SK-N-SH treated with all-trans-retinoic acid at 6 μM for 48 hours (cell line): ENCODE results near the gene UAP1.
A peak's percentile ranks its signal among the peaks of the same experiment; 100 is the strongest.

Source experiments
- ESRRG ChIP-seq: fragments of 250-450 bp; sonication (Bioruptor Pico); IDR thresholded peaks from 2 replicates; pipeline ENCODE4 v1.6.1; 2021; ENCODE audit warnings: mild to moderate bottlenecking
- GLIS3 ChIP-seq: fragments of 250-450 bp; sonication (Bioruptor Pico); IDR thresholded peaks from 2 replicates; pipeline ENCODE4 v1.5.0; 2020; ENCODE audit warnings: mild to moderate bottlenecking, moderate library complexity
- OSR1 ChIP-seq: fragments of 250-450 bp; sonication (Bioruptor Pico); IDR thresholded peaks from 2 replicates; pipeline ENCODE4 v1.8.0; 2022; ENCODE audit warnings: moderate library complexity, mild to moderate bottlenecking, inconsistent platforms
- PATZ1 ChIP-seq: fragments of 250-450 bp; sonication (Bioruptor Pico); IDR thresholded peaks from 2 replicates; pipeline ENCODE4 v1.8.0; 2020; ENCODE audit warnings: mild to moderate bottlenecking, moderate library complexity, borderline replicate concordance
- POU6F1 ChIP-seq: fragments of 250-450 bp; sonication (Bioruptor Pico); IDR thresholded peaks from 2 replicates; pipeline ENCODE4 v1.8.0; 2021; ENCODE audit warnings: low read depth, mild to moderate bottlenecking, moderate library complexity, borderline replicate concordance
- PPARA ChIP-seq: fragments of 250-450 bp; sonication (Bioruptor Pico); IDR thresholded peaks from 2 replicates; pipeline ENCODE4 v1.5.0; 2020; ENCODE audit warnings: mild to moderate bottlenecking, borderline replicate concordance
- RARB ChIP-seq: fragments of 250-450 bp; sonication (Bioruptor Pico); IDR thresholded peaks from 2 replicates; pipeline ENCODE4 v1.8.0; 2021; ENCODE audit warnings: mild to moderate bottlenecking, moderate library complexity
- SNAI2 ChIP-seq: fragments of 250-450 bp; sonication (Bioruptor Pico); IDR thresholded peaks from 2 replicates; pipeline ENCODE4 v1.5.0; 2020; ENCODE audit warnings: mild to moderate bottlenecking, moderate library complexity
- TCF4 ChIP-seq: fragments of 250-450 bp; sonication (Bioruptor Pico); IDR thresholded peaks from 2 replicates; pipeline ENCODE4 v1.8.0; 2021; ENCODE audit warnings: mild to moderate bottlenecking, moderate library complexity, borderline replicate concordance
- TOX ChIP-seq: fragments of 250-450 bp; sonication (Bioruptor Pico); IDR thresholded peaks from 2 replicates; pipeline ENCODE4 v1.8.0; 2021; ENCODE audit warnings: mild to moderate bottlenecking, moderate library complexity, borderline replicate concordance
- ZC3H10 ChIP-seq: fragments of 250-450 bp; sonication (Bioruptor Pico); IDR thresholded peaks from 2 replicates; pipeline ENCODE4 v1.5.1; 2021; ENCODE audit warnings: mild to moderate bottlenecking, moderate library complexity
- ZFP30 ChIP-seq: fragments of 450-650 bp; formaldehyde crosslinking; IDR thresholded peaks from 2 replicates; pipeline ENCODE4 v1.5.0; 2022; ENCODE audit warnings: mild to moderate bottlenecking, moderate library complexity
- TF ChIP-seq, protein P1 (sequence below): fragments of 250-450 bp; sonication (Bioruptor Pico); IDR thresholded peaks from 2 replicates; pipeline ENCODE4 v1.5.1; 2020; ENCODE audit warnings: low read depth, mild to moderate bottlenecking, moderate library complexity

DNA sequence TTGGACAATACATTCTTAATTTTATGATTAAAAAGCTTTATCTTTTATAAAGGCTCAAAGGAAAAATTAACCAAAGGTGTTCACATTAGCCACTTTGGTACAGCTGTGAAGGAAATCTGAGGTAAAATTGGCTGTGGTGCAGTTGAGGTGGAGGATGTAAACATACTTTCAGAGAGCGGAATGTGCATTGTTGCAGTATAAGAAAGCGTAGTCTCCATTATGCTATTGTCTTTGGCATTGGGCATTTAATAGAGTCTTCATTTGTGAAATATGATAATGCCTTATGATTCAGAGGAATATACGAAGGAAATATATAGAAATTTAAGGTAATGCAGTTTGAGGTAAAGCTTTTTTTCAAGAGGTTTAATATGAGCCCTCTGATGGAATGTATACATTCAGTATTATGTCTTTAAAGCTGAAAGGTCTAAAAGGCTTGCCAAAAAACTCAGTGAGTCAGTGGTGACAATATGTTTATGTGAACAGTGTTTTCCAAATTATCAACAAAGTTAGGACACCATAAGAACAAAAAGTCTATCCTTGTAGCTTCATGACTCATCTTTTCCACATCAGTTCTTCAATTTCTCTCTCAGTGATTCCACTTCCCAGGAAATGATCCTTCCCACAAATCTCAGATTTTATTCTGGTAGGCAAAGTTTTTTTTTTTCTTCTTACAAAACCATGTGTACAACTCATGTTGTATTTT is 43.9 kb downstream of the UAP1 start:
- TF ChIP-seq, protein P1, sequence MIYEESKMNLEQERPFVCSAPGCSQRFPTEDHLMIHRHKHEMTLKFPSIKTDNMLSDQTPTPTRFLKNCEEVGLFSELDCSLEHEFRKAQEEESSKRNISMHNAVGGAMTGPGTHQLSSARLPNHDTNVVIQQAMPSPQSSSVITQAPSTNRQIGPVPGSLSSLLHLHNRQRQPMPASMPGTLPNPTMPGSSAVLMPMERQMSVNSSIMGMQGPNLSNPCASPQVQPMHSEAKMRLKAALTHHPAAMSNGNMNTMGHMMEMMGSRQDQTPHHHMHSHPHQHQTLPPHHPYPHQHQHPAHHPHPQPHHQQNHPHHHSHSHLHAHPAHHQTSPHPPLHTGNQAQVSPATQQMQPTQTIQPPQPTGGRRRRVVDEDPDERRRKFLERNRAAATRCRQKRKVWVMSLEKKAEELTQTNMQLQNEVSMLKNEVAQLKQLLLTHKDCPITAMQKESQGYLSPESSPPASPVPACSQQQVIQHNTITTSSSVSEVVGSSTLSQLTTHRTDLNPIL (CRISPR knock-in tag) = no peak
- TF ChIP-seq ZC3H10 (CRISPR knock-in tag) (peak; percentile 93), SNAI2 (no peak), PATZ1 (no peak), GLIS3 (CRISPR knock-in tag) (no peak), TCF4 (no peak), RARB (CRISPR knock-in tag) (0 out of 2 replicates have a peak, but pooled peaks have one; percentile 20), OSR1 (CRISPR knock-in tag) (no peak), PPARA (CRISPR knock-in tag) (no peak), ESRRG (no peak), ZFP30 (CRISPR knock-in tag) (no peak), TOX (CRISPR knock-in tag) (peak; percentile 85; the same call in 1 of the 2 replicates), POU6F1 (CRISPR knock-in tag) (no peak)
